Omental fat pad (tissue), 4 donors: Measurements from ENCODE around the gene MPPED2. TPM values are rescaled to one million over a fixed set of nuclear protein-coding genes. Genes with fewer than 3 reads are reported as not detected.
"Not testable (repeated sequence)": the region's sequence is repeated elsewhere in the genome, so short reads cannot be mapped to it uniquely, and the experiment has no call there.

Experiments
- ATAC-seq: fragments of 150-250 bp; one replicate; pipeline ENCODE4 v1.9.1; 2016; ENCODE audit warnings: mild to moderate bottlenecking, moderate library complexity; ENCODE audit not compliant: low FRiP score
- DNase-seq: peaks from one replicate; pipeline ENCODE4 v3.0.0-alpha.2; 2019; ENCODE audit warnings: low spot score
- CTCF ChIP-seq, 3 donors: fragments of 450-650 bp; IDR thresholded peaks; one replicate each; pipeline ENCODE4 v1.5.1; 2016 to 2017; ENCODE audit warnings: antibody characterized with exemption in 3 of 3, mild to moderate bottlenecking in 3 of 3, moderate library complexity in 2 of 3
- total RNA-seq, 4 donors: library from RNA; depleted of rRNA; stranded (reverse); fragments of >200 nt; gene quantifications; one replicate each; pipeline ENCODE4 v1.1.0, GENCODE V29; 2016

The MPPED2 gene
- total RNA-seq, 4 donors from 2014 or later = 5.6 to 12.0 (median 8.7) TPM

GRCh38 chr11:30565027-30565426 is 21.1 kb downstream of the MPPED2 start:
- DNase-seq = no peak
- no peak for TF ChIP-seq CTCF (IDR thresholded peaks at IDR 0.05)
- ATAC-seq = no peak

GRCh38 chr11:30561691-30562415 is 24.3 kb downstream of the MPPED2 start:
- no peak for TF ChIP-seq CTCF (IDR thresholded peaks at IDR 0.05)
- no peak for DNase-seq
- ATAC-seq = no peak

GRCh38 chr11:30560206-30561106 is 25.7 kb downstream of the MPPED2 start:
- no peak for TF ChIP-seq CTCF (IDR thresholded peaks at IDR 0.05)
- ATAC-seq (no peak), DNase-seq (no peak)

GRCh38 chr11:30559004-30559403 is 27.1 kb downstream of the MPPED2 start:
- DNase-seq (no peak), ATAC-seq (no peak)
- no peak for TF ChIP-seq CTCF (IDR thresholded peaks at IDR 0.05)

GRCh38 chr11:30554587-30554986 is 31.6 kb downstream of the MPPED2 start:
- DNase-seq, ATAC-seq: not testable (repeated sequence)

- ATAC-seq (no peak), DNase-seq (no peak)
- no peak for TF ChIP-seq CTCF (IDR thresholded peaks at IDR 0.05)
These were observed 32.5 kb downstream of the MPPED2 start for GRCh38 chr11:30553521-30554110.

- ATAC-seq (no peak), DNase-seq (no peak)
- no peak for TF ChIP-seq CTCF (IDR thresholded peaks at IDR 0.05)
These were observed 33.3 kb downstream of the MPPED2 start for GRCh38 chr11:30552839-30553238.
